Endodermal cell (in vitro differentiated cells): ENCODE results near the gene SORL1-AS1.

Experiments used
- DNase-seq: peaks from one replicate; pipeline ENCODE4 v3.0.0-alpha.2; 2017
- H3K27ac ChIP-seq: 2 replicates; pipeline ENCODE4 v1.5.1; 2013; ENCODE audit warnings: mild to moderate bottlenecking, low read depth, low read length, moderate library complexity
- H3K27me3 ChIP-seq: 2 replicates; pipeline ENCODE4 v1.6.1; 2013; ENCODE audit warnings: mild to moderate bottlenecking, low read length, moderate library complexity; ENCODE audit not compliant: insufficient read depth, control insufficient read depth, poor library complexity, severe bottlenecking
- H3K36me3 ChIP-seq: 2 replicates; pipeline ENCODE4 v1.7.0; 2013; ENCODE audit warnings: mild to moderate bottlenecking, low read length, moderate library complexity; ENCODE audit not compliant: control insufficient read depth, insufficient read depth
- H3K4me1 ChIP-seq: one replicate; pipeline ENCODE4 v1.7.0; 2013; ENCODE audit warnings: low read length; ENCODE audit not compliant: control insufficient read depth, insufficient read depth
- H3K4me3 ChIP-seq: 2 replicates; pipeline ENCODE4 v1.5.1; 2013; ENCODE audit warnings: mild to moderate bottlenecking, low read length, moderate library complexity
- H3K9ac ChIP-seq: 2 replicates; pipeline ENCODE4 v1.6.1; 2013; ENCODE audit warnings: mild to moderate bottlenecking, low read length, moderate library complexity; ENCODE audit not compliant: poor library complexity, severe bottlenecking; ENCODE audit errors: extremely low read depth
- H3K9me3 ChIP-seq: 2 replicates; pipeline ENCODE4 v1.6.1; 2013; ENCODE audit warnings: mild to moderate bottlenecking, low read length, moderate library complexity; ENCODE audit not compliant: control insufficient read depth
- H3K27ac Mint-ChIP-seq: 2 replicates; pipeline ENCODE4 v1.8.0; 2020; ENCODE audit warnings: mixed read lengths
- H3K27me3 Mint-ChIP-seq: 2 replicates; pipeline ENCODE4 v1.8.0; 2021; ENCODE audit warnings: mild to moderate bottlenecking, mixed read lengths; ENCODE audit not compliant: insufficient read depth
- H3K36me3 Mint-ChIP-seq: 2 replicates; pipeline ENCODE4 v1.8.0; 2020; ENCODE audit warnings: low read depth, mixed read lengths
- H3K4me1 Mint-ChIP-seq: 2 replicates; pipeline ENCODE4 v1.8.0; 2020; ENCODE audit warnings: mixed read lengths
- H3K4me3 Mint-ChIP-seq: 2 replicates; pipeline ENCODE4 v1.8.0; 2020; ENCODE audit warnings: mild to moderate bottlenecking, moderate library complexity, mixed read lengths
- H3K9me3 Mint-ChIP-seq: 2 replicates; pipeline ENCODE4 v1.8.0; 2020; ENCODE audit warnings: mild to moderate bottlenecking, mixed read lengths
- CTCF ChIP-seq: fragments of 200-600 bp; sonication (generic); conservative IDR thresholded peaks from 2 replicates; pipeline ENCODE4 v1.5.0; 2021; ENCODE audit warnings: antibody characterized with exemption, mild to moderate bottlenecking
- WGBS, 2 experiments: methylation state at CpG; one replicate each; pipeline versions ENCODE4 v1.1.5 to v1.1.7; 2013; ENCODE audit warnings: missing lambda C conversion rate in 2 of 2, mixed read lengths in 1 of 2; ENCODE audit not compliant: insufficient coverage in 1 of 2, insufficient read length in 1 of 2; 5-methylcytosine and 5-hydroxymethylcytosine counted together

SORL1-AS1 gene

GRCh38 chr11:121425828-121426227, 26.9 kb downstream of the SORL1-AS1 start:
- peaks cover 3% of the 10 kb centered on the region for H3K9me3 Mint-ChIP-seq
- no peak overlapping the region for H3K4me3 Mint-ChIP-seq
- no peak overlapping the region for H3K27ac ChIP-seq

DNA sequence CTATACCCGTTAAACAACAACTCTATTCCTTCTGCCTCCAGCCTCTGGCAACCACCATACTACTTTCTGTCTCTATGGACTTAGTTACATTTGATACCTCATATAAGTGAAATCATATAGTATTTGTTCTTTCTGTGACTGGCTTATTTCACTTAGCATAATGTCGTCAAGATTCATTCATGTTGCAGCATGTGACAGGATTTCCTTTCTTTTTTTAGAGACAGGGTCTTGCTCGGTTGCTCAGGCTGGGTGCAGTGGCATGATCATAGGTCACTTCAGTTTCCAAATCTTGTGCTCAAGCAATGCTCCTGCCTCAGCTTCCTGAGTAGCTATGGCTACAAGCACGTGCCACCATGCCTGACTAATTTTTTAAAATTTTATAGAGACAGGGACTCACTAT, 30.1 kb downstream of the SORL1-AS1 start:
- Histone ChIP-seq H3K27me3 (peaks cover 5% of the 10 kb centered on the region), H3K9me3 (no peaks in the 10 kb centered on the region), H3K27ac (no peak overlapping the region), H3K4me3 (no peak overlapping the region), H3K36me3 (no peaks in the 10 kb centered on the region), H3K9ac (no peak overlapping the region), H3K4me1 (peaks cover 10% of the 10 kb centered on the region)
- Mint-ChIP-seq H3K4me3 (no peak overlapping the region), H3K4me1 (peaks cover 18% of the 10 kb centered on the region), H3K27ac (no peak overlapping the region), H3K9me3 (peaks cover 3% of the 10 kb centered on the region), H3K27me3 (peaks cover 16% of the 10 kb centered on the region), H3K36me3 (no peaks in the 10 kb centered on the region)
- TF ChIP-seq CTCF, result no peak
- 92 to 95% methylated on average over 3 to 4 of the region's 4 CpGs for WGBS, 2 experiments
- no peak for DNase-seq

More at GRCh38 chr11:121425828-121426227, 26.9 kb downstream of the SORL1-AS1 start:
- WGBS, 2 experiments, result 78 to 80% methylated on average over 2 to 5 of the region's 5 CpGs
- Mint-ChIP-seq H3K4me1 (peaks cover 21% of the 10 kb centered on the region), H3K27ac (no peak overlapping the region), H3K36me3 (no peaks in the 10 kb centered on the region), H3K27me3 (peaks cover 25% of the 10 kb centered on the region)
- H3K9me3 ChIP-seq, result no peaks in the 10 kb centered on the region
- H3K4me1 ChIP-seq, result peaks cover 10% of the 10 kb centered on the region
- peak; percentile 76 for DNase-seq
- no peaks in the 10 kb centered on the region for H3K36me3 ChIP-seq
- TF ChIP-seq CTCF, result no peak
- H3K9ac ChIP-seq, result no peak overlapping the region
- no peak overlapping the region for H3K4me3 ChIP-seq
- peaks cover 5% of the 10 kb centered on the region for H3K27me3 ChIP-seq

DNA sequence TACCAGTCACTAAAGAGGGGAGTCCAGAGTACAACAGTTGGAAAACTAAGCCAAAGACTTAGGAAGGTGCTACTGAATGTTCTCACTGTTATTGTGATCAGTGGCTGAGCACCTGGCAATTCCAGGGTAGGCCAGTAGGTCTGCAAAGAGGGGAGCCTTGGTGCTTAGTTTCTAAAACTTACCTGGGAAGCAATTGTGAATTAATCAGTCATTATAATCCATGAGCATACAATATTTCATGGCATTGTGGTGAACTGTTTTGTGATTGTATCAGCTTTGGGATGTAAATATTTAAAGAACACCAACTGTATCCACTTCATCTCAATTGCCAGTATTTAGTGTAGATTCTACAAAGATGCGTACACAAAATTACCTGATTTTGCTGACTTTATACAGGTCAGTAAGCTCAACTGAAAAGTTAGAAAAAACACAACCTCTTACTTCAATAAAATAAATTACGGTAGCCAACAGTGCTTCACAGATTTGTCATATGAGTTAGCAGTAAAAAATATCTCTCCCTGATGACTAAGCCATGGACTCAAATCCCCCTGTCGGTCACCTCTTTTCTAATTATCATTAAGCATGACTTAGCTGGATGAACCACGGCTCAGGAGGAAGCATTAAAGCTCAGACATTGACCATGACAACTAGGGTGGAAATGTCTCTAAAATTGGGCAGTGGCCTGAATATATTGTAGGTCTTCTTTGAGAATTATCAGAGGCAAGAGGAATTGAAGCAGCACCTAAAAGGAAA, 31.4 kb downstream of the SORL1-AS1 start:
- Histone ChIP-seq H3K36me3 (no peaks in the 10 kb centered on the region), H3K27me3 (no peaks in the 10 kb centered on the region), H3K4me3 (no peak overlapping the region), H3K4me1 (peaks cover 4% of the 10 kb centered on the region), H3K9me3 (no peaks in the 10 kb centered on the region), H3K27ac (no peak overlapping the region), H3K9ac (no peak overlapping the region)
- Mint-ChIP-seq H3K27me3 (peaks cover 12% of the 10 kb centered on the region), H3K4me3 (no peak overlapping the region), H3K27ac (no peak overlapping the region), H3K9me3 (peaks cover 3% of the 10 kb centered on the region), H3K36me3 (no peaks in the 10 kb centered on the region), H3K4me1 (peaks cover 10% of the 10 kb centered on the region)
- DNase-seq, result no peak
- 91 to 93% methylated on average over 3 to 4 of the region's 4 CpGs for WGBS, 2 experiments
- TF ChIP-seq CTCF, result peak; percentile 63
